GM23248 (cell line): Measurements from ENCODE around the gene P3H4. TPM values are rescaled to one million over a fixed set of nuclear protein-coding genes. Genes with fewer than 3 reads are reported as not detected.

Experiments
- DNase-seq: peaks from one replicate; pipeline ENCODE4 v3.0.0-alpha.2; 2015
- H2AFZ ChIP-seq: fragments of 200-600 bp; sonication (generic); 2 replicates; pipeline ENCODE4 v1.6.1; 2016; ENCODE audit warnings: antibody characterized with exemption
- H3F3A ChIP-seq: fragments of 200-600 bp; sonication (generic); 2 replicates; pipeline ENCODE4 v1.6.1; 2016; ENCODE audit warnings: mild to moderate bottlenecking, antibody characterized with exemption, mixed run types; ENCODE audit not compliant: insufficient read depth
- H3K27ac ChIP-seq: fragments of 200-600 bp; sonication (generic); 2 replicates; pipeline ENCODE4 v1.5.1; 2016; ENCODE audit warnings: mild to moderate bottlenecking
- H3K27me3 ChIP-seq: fragments of 200-600 bp; sonication (generic); replicated peaks from 2 replicates; pipeline ENCODE4 v1.6.1; 2016; ENCODE audit warnings: mild to moderate bottlenecking; ENCODE audit not compliant: insufficient read depth
- H3K36me3 ChIP-seq: fragments of 200-600 bp; sonication (generic); 2 replicates; pipeline ENCODE4 v1.6.1; 2016; ENCODE audit warnings: low read depth, mild to moderate bottlenecking
- H3K4me1 ChIP-seq: fragments of 200-600 bp; sonication (generic); 2 replicates; pipeline ENCODE4 v1.6.1; 2016; ENCODE audit warnings: mild to moderate bottlenecking; ENCODE audit not compliant: insufficient read depth
- H3K4me2 ChIP-seq: fragments of 200-600 bp; sonication (generic); one replicate; pipeline ENCODE4 v1.6.1; 2016; ENCODE audit warnings: mild to moderate bottlenecking; ENCODE audit not compliant: unreplicated experiment
- H3K4me3 ChIP-seq: fragments of 200-600 bp; sonication (generic); 2 replicates; pipeline ENCODE4 v1.5.1; 2016; ENCODE audit warnings: mild to moderate bottlenecking
- H3K79me2 ChIP-seq: fragments of 200-600 bp; sonication (generic); 2 replicates; pipeline ENCODE4 v1.6.1; 2016; ENCODE audit warnings: mild to moderate bottlenecking; ENCODE audit not compliant: insufficient read depth
- H3K9ac ChIP-seq: fragments of 200-600 bp; sonication (generic); 2 replicates; pipeline ENCODE4 v1.6.1; 2016; ENCODE audit warnings: mild to moderate bottlenecking
- H3K9me2 ChIP-seq: fragments of 200-600 bp; sonication (generic); 2 replicates; pipeline ENCODE4 v1.6.1; 2016; ENCODE audit warnings: mixed run types, mild to moderate bottlenecking, moderate library complexity; ENCODE audit not compliant: insufficient read depth
- H3K9me3 ChIP-seq: fragments of 200-600 bp; sonication (generic); one replicate; pipeline ENCODE4 v1.6.1; 2017; ENCODE audit warnings: low read depth
- H4K20me1 ChIP-seq: fragments of 200-600 bp; sonication (generic); 2 replicates; pipeline ENCODE4 v1.6.0; 2016; ENCODE audit not compliant: insufficient read depth
- EZH2 ChIP-seq: fragments of 200-600 bp; sonication (generic); IDR thresholded peaks from 2 replicates; pipeline ENCODE4 v1.6.1; 2018; ENCODE audit warnings: antibody characterized with exemption, mild to moderate bottlenecking; ENCODE audit not compliant: insufficient read depth, poor library complexity, severe bottlenecking
- EZH2phosphoT487 ChIP-seq: fragments of 200-600 bp; sonication (generic); IDR thresholded peaks from 2 replicates; pipeline ENCODE4 v1.6.1; 2018; ENCODE audit warnings: antibody characterized with exemption, moderate library complexity, mild to moderate bottlenecking, low read depth; ENCODE audit not compliant: insufficient read depth
- WGBS, 2 experiments: methylation state at CpG; one replicate each; pipeline ENCODE4 v1.1.6; 2015 to 2017; ENCODE audit warnings: low lambda C conversion rate in 2 of 2, low coverage in 1 of 2; ENCODE audit errors: missing lambda C conversion rate in 2 of 2; 5-methylcytosine and 5-hydroxymethylcytosine counted together
- in situ Hi-C: fragments of 300-500 bp; cut with MboI; formaldehyde crosslinking; loops from 2 replicates; pipeline ENCODE4 v1.15.0; 2020
- polyA plus RNA-seq: library from polyadenylated mRNA; unstranded; fragments of >200 nt; fragmentation: Nextera tagmentation; extraction: Ambion mirVana; gene quantifications from 2 replicates; pipeline ENCODE4 v1.2.1, GENCODE V29; 2016
- total RNA-seq: library from RNA; depleted of rRNA; stranded (reverse); fragments of >200 nt; shearing (Covaris generic); gene quantifications from 2 replicates; pipeline ENCODE4 v1.2.3, GENCODE V29; 2014

Gene P3H4
- total and polyA plus RNA-seq, 2 experiments from 2014 or later, result 96.9 to 161 TPM

DNA sequence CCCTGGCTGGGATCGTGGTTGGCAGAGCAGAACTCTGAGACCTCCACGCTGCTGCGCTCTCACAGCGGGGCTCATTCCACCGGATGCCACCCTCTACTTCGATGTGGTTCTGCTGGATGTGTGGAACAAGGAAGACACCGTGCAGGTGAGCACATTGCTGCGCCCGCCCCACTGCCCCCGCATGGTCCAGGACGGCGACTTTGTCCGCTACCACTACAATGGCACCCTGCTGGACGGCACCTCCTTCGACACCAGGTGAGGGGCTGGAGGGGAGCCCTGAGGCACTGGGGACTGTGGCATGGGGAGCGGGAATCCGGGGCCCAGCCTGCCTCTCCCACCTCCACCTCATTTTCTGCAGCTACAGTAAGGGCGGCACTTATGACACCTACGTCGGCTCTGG lies 6.3 kb upstream of the P3H4 start:
- no peak for DNase-seq
- no peaks in the 10 kb centered on the region for H3K9me3 ChIP-seq
- H3K36me3 ChIP-seq, result peaks cover 13% of the 10 kb centered on the region; the same call in 1 of the 2 replicates
- H3K9ac ChIP-seq, result no peak overlapping the region
- peaks cover 56% of the 10 kb centered on the region for H3K79me2 ChIP-seq
- H2AFZ ChIP-seq, result no peak overlapping the region
- H3K4me2 ChIP-seq, result no peak overlapping the region
- H3F3A ChIP-seq, result peaks cover 17% of the 10 kb centered on the region; the same call in 1 of the 2 replicates
- WGBS, 2 experiments, result 93 to 94% methylated on average over 15 to 20 of the region's 20 CpGs
- no peak overlapping the region for H3K4me3 ChIP-seq
- in situ Hi-C loops, result no loop called here
- peaks cover 9% of the 10 kb centered on the region; the same call in 1 of the 2 replicates for H4K20me1 ChIP-seq
- no peaks in the 10 kb centered on the region for H3K27me3 ChIP-seq
- H3K9me2 ChIP-seq, result no peaks in the 10 kb centered on the region
- TF ChIP-seq EZH2phosphoT487 (no peak), EZH2 (no peak)
- H3K4me1 ChIP-seq, result peaks cover 15% of the 10 kb centered on the region
- H3K27ac ChIP-seq, result no peak overlapping the region

- in situ Hi-C loops, result no loop called here
- peaks cover 13% of the 10 kb centered on the region; the same call in 1 of the 2 replicates for H3K36me3 ChIP-seq
- TF ChIP-seq EZH2, result no peak
- no peak overlapping the region for H3K9ac ChIP-seq
- H3K9me2 ChIP-seq, result no peaks in the 10 kb centered on the region
- H3K27me3 ChIP-seq, result no peaks in the 10 kb centered on the region
- H3K4me3 ChIP-seq, result no peak overlapping the region
- peaks cover 61% of the 10 kb centered on the region for H3K79me2 ChIP-seq
- no peaks in the 10 kb centered on the region for H3K9me3 ChIP-seq
- 0 out of 2 replicates have a peak, but pooled peaks cover 9% of the 10 kb centered on the region for H3F3A ChIP-seq
- H3K27ac ChIP-seq, result no peak overlapping the region
- peaks cover 15% of the 10 kb centered on the region for H3K4me1 ChIP-seq
- WGBS, 2 experiments, result 92 to 96% methylated on average over 23 of the region's 23 CpGs
- H3K4me2 ChIP-seq, result no peak overlapping the region
- peaks cover 9% of the 10 kb centered on the region; the same call in 1 of the 2 replicates for H4K20me1 ChIP-seq
- no peak for DNase-seq
- H2AFZ ChIP-seq, result no peak overlapping the region
These were observed 5.0 kb upstream of the P3H4 start for GRCh38 chr17:41816637-41817320.

- Histone ChIP-seq H3K27ac (peak overlapping the region; percentile 79), H3K79me2 (peaks cover 83% of the 10 kb centered on the region), H3K9ac (peak overlapping the region; percentile 97)
These were observed 2.4 kb upstream of the P3H4 start for GRCh38 chr17:41814195-41814594.

GRCh38 chr17:41813699-41814124 lies 2.0 kb upstream of the P3H4 start:
- H3K36me3 ChIP-seq, result peaks cover 13% of the 10 kb centered on the region; the same call in 1 of the 2 replicates
- peak overlapping the region; percentile 92 for H3K4me3 ChIP-seq
- H3K4me1 ChIP-seq, result peaks cover 28% of the 10 kb centered on the region
- peaks cover 88% of the 10 kb centered on the region for H3K79me2 ChIP-seq
- DNase-seq, result peak; percentile 63
- no peaks in the 10 kb centered on the region for H3K27me3 ChIP-seq
- peaks cover 9% of the 10 kb centered on the region; the same call in 1 of the 2 replicates for H4K20me1 ChIP-seq
- peak overlapping the region; percentile 98 for H3K4me2 ChIP-seq
- no peaks in the 10 kb centered on the region for H3K9me2 ChIP-seq
- H3F3A ChIP-seq, result no peaks in the 10 kb centered on the region
- no peak for TF ChIP-seq EZH2
- whole genome bisulfite sequencing, 2 experiments, result 10 to 13% methylated on average over 9 of the region's 9 CpGs
- no peaks in the 10 kb centered on the region for H3K9me3 ChIP-seq
- H3K9ac ChIP-seq, result peak overlapping the region; percentile 97
- in situ Hi-C loops, result no loop called here
- peak overlapping the region; percentile 87 for H2AFZ ChIP-seq
- H3K27ac ChIP-seq, result peak overlapping the region; percentile 79

More at GRCh38 chr17:41814195-41814594, 2.4 kb upstream of the P3H4 start:
- H3K4me1 ChIP-seq, result peaks cover 28% of the 10 kb centered on the region
- peak; percentile 64 for DNase-seq
- peak overlapping the region; percentile 92 for H3K4me3 ChIP-seq
- no peaks in the 10 kb centered on the region for H3K9me2 ChIP-seq
- no peaks in the 10 kb centered on the region for H3K27me3 ChIP-seq
- H3K4me2 ChIP-seq, result peak overlapping the region; percentile 98
- H4K20me1 ChIP-seq, result peaks cover 9% of the 10 kb centered on the region; the same call in 1 of the 2 replicates
- WGBS, 2 experiments, result 8 to 19% methylated on average over 1 of the region's 1 CpG
- in situ Hi-C loops, result no loop called here
- H3F3A ChIP-seq, result no peaks in the 10 kb centered on the region
- no peaks in the 10 kb centered on the region for H3K9me3 ChIP-seq
- H2AFZ ChIP-seq, result no peak overlapping the region
- no peak for TF ChIP-seq EZH2phosphoT487
- no peak for TF ChIP-seq EZH2
- peaks cover 13% of the 10 kb centered on the region; the same call in 1 of the 2 replicates for H3K36me3 ChIP-seq
